GM19035 (cell line): ENCODE results near the gene CAMKMT.

ENCODE experiments used
- ATAC-seq: cut with Tn5 transposase; IDR thresholded peaks from one replicate; pipeline ENCODE4 v1.9.1; 2021; ENCODE audit not compliant: unreplicated experiment

The CAMKMT gene

DNA sequence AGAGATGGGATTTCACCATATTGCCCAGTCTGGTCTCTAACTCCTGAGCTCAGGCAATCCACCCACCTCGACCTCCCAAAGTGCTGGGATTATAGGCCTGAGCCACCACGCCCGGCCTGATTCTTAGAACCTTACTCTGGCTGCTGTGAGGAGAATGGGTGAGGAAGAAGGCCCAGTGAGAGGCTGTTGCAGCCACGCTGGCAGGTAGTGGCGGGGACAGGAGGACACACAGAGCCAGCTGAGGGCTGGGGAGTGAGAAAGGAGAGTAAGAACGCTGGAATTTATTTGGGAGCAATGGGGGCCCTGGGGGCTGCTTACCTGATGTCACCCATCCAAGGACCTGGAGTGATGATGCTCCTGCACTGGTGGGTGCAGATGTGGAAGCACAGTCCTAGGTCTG, 425.9 kb downstream of the CAMKMT start:
- no peak for ATAC-seq

DNA sequence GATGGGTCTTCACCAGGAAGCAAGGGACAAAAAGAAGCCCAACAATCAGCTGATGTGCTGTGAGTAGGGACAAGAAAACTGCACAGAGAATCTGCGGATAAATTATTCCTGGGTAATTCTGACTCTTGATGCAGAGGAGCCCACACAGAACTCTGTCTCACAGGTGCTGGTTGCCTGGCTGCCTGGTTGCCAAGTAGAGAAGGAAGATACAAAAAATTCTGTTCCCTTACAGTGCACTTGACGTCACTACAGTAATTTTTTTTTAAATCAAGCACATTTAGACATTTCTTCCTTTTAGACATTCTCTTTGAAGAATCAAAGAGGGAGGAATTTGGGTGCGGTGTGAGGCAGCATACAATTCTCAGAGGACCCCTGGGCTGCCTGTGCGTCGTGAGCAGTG, 427.7 kb downstream of the CAMKMT start:
- no peak for ATAC-seq

DNA sequence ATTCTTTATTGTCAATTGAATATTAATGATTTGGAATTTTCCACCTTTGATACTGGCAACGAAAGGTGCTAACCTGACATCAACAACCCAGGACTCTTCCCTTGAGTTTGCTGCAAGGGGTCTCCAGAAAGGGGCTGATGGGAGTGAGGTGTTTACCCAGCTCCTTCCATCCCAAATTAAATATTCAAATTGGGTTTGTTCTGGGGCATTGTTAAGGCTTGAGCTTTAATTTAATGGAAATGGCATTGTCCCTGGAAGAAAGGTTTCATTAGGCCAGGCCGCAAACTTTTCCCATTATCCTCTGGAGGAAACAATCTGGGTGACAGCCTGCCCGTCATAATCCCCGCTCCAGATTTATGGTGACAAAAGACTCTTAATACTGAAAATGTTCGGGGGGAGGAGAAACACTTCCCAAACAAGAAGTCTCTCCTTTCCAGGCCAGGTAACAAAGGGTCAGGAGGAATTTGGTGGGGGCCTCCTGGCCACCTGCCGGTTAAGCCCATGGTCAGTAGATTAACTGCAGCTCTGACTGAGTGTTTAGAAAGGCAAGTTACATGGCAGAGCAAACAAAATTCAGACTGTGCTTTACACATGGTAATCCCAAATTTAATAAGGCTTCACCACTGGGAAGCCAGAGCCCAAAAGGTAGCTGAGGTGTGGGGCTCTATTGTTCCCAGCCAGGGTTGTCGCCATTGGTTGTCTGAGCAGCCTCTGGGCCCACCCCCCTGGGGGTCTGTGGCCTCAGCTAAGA, 428.4 kb downstream of the CAMKMT start:
- no peak for ATAC-seq

DNA sequence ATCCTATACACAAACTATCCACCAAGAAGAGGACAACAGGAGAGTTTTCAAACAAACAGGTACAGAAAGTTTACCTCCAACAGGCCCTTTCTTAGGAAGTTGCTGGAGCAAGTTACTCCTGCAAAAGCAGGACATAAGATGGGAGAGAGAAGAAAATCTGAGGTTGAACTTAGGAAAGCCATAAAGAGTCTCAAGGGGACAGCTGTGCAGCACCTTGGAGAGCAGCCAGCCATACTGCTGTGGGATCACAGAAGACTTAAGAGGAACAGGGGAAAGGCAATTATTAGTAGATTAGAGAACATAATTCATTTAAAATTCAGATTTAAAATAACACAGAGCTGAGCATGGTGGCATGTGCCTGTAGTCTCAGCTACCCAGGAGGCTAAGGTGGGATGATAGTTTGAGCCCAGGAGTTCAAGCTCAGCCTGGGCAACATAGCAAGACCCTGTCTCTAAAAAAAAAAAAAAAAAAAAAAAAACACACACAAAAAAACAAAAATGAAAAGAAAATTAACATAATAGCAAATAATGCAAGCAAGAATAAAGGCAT, 431.6 kb downstream of the CAMKMT start:
- no peak for ATAC-seq

DNA sequence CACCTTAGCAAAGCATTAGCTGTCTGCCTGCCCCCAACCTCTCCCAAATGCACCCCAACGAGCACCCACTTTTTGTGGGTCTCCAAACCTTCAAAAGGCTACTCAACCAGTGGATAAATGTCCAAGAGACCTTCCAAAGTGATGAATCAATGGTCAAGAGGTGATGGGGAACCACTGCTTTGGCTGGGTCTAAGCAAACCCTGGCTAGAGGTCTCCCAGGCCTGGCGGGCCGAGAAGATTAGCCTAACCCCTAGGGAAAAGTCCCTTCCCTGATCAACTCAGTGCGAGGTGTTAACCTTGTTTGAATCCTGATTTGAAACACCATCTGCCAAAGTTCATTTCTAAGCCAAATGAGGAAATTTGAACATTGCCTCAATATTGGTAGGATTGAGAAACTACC, 435.0 kb downstream of the CAMKMT start:
- no peak for ATAC-seq

DNA sequence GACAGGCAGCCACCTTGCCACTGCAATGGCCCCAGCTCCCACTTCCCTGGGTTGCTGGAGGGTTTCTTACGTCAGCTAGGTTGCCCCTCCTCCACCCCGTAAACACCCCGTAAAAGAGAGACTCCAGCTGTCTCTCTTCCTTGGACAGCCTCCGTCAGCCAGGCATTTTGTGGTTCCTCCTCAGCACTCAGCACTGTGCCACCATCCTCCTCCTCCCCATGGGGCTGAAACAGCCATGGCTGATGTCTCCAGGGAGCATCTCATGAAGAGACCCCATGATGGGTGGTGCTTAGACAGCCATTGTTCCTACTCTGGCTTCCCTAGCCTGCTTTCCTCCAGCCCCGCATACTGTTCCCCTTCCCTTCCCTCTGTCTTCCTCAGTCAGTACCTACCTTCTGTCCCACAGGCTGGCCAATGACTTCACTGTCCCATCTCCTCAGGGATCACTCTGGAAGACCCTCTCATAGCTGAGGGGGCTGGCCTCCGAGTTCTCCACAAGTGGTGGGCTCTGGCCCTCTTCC, 436.5 kb downstream of the CAMKMT start:
- no peak for ATAC-seq

DNA sequence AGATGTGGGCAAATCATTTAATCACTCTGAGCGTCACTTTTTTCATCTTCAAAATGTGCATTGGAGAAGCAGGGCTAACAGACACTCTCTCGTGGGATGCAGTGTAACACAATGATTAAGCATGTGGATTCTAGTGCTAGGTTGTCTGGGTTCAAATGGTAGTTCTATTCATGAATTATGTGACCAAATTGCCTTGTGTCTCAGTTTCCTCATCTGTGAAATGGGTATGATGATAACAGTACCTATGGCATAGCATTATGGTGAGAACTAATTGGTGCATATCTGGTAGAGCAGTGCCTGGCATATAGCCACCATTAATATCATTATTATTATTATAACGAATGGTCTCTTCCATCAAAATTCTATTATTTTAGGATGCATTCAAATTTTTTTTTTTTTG, 437.4 kb downstream of the CAMKMT start:
- ATAC-seq, result no peak

DNA sequence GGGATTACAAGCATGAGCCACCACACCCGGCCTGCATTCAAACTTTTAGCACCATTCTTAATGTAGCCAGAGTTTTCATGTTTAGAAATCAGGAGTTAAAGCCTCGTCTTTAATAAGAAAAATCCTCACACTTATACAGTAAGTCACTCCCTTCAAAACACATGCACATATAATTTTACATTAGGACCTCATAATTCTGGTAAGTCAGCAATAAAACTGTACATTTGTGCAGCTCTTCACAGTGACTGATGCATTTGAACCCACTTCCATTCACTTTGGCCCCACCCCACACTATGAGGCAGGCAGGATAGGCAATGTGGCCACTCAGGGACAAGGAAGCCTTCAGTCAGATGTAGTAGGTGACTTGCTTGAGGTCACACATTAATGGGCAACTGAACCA, 438.0 kb downstream of the CAMKMT start:
- ATAC-seq, result no peak

DNA sequence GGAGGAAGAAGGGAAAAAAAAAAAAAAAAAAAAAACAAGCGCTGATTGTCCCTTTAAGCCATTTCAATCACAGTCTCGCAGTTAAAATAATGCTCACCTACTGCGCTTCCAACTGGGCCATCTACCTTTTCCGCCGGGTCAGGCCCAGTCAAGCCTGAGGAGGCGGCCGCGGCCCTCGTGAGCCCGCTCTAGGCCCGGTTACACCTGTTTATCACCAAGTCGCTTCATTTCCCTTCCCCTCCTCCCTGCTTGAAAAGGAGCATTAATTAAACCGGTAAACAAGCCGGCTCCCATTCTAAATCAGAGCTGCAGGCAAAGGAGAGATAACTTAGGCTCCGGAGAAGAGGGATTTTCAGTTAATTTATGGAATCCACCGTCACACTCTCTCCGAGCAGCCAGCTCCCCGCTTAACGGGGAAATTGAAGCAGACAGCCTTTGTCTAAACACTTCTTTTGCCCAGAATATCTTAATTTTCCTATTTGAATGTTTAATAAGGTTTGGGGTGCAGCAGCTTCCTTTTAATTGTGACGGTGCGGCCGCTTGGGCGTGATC, 439.6 kb downstream of the CAMKMT start:
- ATAC-seq, result no peak

DNA sequence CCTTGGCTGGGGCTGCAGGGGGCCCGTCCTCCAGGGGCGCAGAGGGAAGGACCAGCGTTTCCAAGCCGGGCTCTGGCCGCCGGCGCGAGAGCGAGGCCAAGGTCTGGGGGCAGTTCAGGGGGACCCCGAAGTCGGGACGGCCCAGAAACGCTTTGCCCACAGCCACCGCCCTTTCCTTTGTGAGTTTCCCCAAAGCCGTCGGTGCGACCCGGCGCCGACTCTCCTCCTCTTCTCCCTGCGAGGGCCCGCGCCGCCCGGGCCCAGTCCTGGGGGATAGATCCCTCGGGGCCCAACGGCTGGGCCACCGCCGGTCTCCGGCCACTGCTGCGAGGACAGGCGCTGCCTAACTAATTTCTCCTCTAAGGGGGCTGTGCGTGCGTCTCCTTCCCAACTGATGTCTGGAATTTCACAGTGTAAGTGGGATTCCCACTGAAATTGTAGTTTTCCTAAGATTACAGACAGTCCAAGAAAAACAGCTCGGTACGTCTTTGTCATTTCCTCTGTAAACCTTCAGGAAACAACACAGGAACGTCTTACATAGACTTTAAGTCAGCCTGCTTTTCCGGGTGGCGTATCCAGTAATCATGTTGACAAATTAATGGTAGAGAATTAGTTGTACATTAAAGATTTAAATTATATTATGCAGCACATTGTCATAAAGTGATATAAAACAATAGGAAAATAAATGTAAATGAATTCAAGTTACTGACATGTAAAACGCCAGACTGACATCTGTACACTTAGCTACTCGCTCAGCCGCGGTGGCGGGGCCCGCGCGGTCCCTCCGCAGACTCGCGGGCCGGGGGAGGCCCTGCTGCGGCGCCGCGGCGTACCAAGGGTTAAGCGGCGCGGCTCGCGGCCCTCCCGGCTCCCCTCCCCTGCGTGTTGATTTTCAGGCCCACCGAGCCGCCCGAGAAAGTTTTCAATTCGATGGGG, 440.4 kb downstream of the CAMKMT start:
- no peak for ATAC-seq

DNA sequence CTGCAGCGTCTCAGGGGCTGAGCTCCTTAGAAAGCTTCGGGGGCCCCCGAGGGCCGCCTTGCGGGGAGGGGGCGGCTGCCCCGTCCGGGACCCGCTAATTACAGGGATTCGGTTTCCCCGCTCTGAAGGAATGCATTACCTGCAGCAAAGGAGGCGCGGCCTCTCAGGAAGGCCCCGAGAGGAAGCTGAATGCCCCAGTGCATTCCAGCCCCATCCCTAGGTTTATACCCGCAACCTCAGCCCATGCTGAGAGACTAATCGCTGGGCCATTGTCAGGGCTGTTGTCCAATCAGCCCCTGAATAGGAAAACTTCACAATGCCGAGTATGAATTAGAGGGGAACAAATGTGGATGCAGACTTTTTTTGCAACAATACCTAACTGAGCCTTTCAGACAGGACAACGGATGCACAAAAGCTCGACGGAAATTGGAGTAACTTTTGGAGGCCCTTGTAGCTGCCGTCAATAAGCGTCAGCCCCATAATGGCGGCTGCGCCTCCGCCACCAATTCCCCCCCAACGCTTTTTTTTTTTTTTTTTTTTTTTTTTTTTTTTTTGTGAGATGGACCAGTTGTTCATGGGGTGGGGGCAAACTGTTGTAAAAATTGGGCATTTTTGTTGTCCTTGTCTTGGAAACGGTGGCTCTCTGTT, 441.2 kb downstream of the CAMKMT start:
- ATAC-seq, result no peak

DNA sequence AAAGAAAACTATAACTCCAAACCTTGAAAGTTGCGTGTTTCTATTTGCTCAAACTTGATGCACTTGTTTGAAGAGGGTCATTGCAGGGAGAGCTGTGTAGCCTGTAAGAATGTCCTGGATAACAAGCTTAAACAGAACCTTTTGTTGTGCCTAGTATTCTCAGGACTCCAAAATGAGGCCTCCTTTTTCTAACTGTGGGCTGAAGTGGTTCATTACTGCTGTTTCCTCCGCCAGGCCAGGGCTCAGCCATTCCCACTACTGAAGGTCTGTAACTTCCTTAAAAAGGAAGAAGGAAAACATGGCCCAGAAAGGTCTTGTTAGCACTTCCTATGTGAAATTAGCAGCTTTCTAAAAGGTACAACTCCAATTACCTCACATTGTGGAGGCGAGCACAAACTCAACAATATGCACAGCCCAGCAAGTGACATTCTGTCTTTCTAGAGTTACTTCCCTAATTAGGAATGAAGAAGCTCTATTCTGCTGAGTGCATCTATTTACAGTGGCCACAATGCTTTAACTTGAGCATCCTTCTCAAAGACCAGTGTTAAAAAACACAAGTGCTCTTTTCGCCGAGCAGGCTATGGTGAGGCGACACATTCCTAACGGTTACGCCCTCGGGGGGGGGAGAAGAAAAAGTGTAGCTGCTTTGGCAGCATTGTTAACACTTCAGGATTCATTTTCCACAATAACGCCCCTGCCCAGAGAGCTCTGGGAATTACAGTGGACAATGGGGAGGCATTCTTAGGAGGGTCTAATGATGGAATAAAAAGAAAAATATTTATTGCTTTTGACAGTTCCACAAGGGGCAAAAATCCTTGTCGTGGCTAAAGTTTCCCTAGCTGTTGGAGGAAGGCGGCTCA, 442.9 kb downstream of the CAMKMT start:
- ATAC-seq, result no peak

DNA sequence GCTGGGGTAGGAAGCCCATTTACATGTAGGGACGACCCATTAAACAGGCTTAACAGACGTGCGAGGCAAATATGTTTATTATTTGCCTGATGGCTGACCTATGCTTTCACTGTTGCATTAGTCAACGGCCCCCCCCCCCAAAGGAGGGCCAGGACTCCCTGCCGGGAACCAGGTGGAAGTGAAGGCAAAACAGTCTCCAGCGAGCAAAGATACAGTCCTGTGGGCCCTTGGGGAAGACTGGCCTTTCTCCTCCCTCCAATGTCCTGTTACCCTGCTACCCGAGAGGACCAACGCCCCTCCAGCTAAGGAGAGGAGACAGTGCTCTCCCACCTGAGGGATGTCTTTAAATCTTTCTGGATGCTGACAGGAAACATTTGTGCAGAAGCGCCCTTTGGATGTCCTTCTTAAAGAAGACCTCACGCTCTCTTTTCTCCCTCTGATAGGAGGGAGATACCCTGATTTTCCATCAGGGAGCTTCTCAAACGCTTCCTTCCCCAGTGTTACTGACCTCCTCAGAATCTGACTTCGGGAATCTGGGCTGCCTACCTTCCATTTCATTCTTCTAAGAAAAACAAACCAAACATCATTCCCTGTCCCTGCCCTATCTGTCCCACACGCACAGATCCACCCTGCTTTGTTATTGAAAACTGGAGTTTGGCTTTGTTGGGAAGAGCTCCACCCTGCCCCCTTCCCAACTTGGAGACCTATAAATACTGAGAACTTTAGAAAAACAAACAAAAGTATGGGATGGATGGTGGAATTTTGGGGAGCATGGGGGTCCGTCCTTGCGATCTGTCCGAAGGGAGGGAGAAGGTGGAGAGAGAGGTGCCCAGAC, 443.9 kb downstream of the CAMKMT start:
- ATAC-seq, result no peak

DNA sequence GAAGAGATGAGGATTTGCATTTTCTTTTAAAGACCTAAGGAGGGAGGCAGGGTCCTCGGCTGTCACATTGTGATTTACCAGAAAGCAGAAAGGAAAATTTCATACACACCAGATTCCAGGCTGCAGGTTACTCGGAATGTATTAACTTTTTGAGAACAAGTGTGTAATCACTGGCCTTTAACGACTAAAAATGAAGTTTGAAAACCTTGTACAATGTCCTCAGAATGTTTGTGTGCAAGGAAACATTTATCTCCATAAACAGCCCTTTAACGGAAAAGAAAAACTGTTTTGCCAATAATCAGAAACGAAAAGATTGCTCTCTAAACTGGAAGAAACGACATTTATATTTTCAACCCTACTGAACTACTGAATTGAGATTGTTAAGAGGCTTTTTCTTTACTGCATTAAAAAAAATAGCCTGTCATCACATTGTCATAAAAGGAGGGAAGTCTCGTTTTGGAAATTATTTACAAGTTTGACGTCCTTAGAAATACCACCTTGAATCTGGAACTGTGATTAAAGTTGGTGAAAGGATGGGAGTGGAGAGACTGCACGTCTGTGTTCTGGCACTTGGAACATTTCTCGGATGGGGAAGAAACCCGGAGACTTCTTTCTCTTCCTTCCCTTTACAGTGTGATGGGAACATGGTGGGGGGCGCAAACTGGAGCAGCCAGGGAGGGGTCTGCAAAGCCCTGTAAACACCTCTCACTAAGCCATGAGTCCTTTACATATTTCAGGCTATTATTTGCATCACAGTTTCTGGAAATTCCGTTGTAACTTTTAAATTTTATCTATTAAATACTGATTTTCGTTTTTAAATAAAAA, 445.7 kb downstream of the CAMKMT start:
- no peak for ATAC-seq

DNA sequence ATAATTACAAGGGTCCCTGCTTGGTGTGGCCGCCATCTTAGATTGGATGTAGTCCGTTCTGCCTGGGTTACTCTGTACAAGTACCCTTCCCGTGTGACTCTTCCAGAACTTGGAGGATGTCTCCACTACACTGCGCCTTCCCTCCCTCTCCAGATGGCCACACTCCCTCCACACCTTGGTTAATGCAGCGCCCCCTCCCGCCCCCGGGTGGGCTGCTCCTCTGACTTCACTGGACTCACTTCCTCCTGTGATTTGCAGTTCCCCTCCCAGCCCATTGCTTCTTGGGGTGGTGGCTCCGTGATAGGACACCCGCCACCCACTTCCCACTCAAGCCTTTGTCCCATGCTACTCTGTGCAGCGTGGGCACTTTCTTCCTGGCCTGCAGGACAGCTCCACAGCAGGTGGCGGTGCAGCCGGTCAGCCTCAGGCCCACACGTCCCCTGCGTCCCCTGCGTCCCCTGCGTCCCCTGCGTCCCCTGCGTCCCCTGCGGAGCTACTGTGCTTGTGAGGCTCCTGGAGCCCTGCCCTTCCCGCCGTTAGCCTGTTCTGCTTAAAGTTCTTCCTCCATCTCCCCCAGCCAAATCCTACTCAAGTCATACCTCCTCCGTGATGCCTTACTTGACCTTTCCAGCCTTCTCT, 449.3 kb downstream of the CAMKMT start:
- no peak for ATAC-seq

DNA sequence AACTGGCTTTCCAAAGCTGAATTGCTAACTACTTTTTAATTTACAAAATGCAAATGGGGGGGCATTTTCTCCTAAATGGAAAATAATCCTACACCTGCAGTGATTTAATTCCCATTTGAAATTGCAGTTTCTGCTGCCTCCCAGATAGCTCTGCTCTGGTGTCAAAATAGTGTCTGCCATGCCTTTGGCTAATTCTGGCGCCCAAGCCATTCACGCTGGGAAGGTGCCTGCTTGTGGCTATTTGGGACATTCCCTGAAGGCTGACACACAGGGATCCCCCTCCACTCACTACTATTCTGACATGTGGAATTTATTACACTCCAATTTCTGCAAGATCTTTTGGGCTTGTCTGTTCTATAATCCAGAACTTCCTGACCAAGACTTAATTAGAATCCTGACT, 451.4 kb downstream of the CAMKMT start:
- ATAC-seq, result no peak

DNA sequence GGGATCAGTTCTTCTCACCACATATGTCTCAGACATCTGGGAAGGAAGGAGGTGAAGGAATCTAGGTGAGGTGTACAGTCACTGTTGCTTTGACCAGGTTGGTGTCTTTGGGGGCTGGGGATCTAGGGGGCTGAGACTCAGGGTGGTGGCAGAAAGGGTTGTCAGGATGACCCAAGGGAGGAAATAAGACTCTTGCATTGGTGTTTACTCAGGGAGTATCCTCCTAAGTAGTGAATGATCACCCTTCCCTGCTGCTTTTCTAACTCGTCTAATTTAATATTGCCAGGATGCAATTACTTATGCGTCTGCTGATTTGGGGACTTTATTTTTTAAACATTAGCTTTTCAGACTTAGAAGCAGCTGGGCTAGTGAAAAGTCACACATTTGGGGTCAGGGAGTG, 451.9 kb downstream of the CAMKMT start:
- no peak for ATAC-seq

DNA sequence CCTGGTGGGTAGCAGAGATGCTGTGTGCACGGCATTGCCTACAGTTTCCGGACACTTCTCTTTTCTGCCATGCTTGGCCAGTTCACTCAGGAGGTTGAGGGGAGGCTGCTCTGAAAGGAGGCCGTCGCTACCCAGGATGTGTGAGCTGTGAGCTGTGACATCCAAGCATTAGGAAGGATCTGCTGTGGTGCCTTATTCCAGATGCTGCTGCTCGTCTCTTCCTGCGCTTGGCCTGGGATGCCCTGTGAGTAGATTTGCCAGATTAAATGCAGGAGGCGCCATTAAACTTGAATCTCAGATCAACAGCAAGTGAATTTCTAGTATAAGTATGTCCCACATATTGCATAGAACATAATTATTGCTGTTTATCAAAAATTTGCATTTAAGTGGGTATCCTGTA, 455.5 kb downstream of the CAMKMT start:
- ATAC-seq, result no peak
